ENCODE results near the gene TRIM44. TPM values are rescaled to one million over a fixed set of nuclear protein-coding genes. Genes with fewer than 3 reads are reported as not detected.

The TRIM44 gene
- total RNA-seq, 6 experiments from 2014 or later: 56.7 to 65.0 (median 60.1) TPM

DNA sequence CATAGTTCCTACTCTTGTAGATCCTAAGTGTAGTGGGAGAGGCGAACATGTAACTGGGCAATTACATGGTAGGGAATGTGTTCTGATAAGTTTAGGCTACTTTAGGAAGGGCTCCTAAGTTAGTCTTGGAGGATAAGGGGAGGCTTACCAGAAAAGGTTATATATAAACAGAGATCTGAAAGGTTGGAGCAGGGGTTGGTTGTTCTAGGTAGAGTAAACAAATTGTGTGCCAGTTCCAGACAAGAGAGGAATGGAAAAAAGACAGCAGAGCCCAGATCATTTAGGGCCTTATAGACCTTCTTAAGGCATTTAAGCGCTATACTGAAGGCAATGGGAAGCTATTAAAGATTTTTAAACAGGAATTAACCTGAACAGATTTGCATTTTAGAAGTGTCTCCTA is 74.4 kb downstream of the TRIM44 start:
- Mint-ChIP-seq H3K36me3 (ENCODE audit: low read depth) (peaks cover 30% of the 10 kb centered on the region), H3K4me1 (ENCODE audit: low read depth) (no peaks in the 10 kb centered on the region), H3K4me3 (no peak overlapping the region), H3K27me3 (ENCODE audit: insufficient read depth) (no peaks in the 10 kb centered on the region), H3K27ac (no peak overlapping the region), H3K9me3 (no peaks in the 10 kb centered on the region)
- DNase-seq: no peak
- TF ChIP-seq, protein P1, sequence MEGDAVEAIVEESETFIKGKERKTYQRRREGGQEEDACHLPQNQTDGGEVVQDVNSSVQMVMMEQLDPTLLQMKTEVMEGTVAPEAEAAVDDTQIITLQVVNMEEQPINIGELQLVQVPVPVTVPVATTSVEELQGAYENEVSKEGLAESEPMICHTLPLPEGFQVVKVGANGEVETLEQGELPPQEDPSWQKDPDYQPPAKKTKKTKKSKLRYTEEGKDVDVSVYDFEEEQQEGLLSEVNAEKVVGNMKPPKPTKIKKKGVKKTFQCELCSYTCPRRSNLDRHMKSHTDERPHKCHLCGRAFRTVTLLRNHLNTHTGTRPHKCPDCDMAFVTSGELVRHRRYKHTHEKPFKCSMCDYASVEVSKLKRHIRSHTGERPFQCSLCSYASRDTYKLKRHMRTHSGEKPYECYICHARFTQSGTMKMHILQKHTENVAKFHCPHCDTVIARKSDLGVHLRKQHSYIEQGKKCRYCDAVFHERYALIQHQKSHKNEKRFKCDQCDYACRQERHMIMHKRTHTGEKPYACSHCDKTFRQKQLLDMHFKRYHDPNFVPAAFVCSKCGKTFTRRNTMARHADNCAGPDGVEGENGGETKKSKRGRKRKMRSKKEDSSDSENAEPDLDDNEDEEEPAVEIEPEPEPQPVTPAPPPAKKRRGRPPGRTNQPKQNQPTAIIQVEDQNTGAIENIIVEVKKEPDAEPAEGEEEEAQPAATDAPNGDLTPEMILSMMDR (IDR thresholded peaks at IDR 0.05): no peak

DNA sequence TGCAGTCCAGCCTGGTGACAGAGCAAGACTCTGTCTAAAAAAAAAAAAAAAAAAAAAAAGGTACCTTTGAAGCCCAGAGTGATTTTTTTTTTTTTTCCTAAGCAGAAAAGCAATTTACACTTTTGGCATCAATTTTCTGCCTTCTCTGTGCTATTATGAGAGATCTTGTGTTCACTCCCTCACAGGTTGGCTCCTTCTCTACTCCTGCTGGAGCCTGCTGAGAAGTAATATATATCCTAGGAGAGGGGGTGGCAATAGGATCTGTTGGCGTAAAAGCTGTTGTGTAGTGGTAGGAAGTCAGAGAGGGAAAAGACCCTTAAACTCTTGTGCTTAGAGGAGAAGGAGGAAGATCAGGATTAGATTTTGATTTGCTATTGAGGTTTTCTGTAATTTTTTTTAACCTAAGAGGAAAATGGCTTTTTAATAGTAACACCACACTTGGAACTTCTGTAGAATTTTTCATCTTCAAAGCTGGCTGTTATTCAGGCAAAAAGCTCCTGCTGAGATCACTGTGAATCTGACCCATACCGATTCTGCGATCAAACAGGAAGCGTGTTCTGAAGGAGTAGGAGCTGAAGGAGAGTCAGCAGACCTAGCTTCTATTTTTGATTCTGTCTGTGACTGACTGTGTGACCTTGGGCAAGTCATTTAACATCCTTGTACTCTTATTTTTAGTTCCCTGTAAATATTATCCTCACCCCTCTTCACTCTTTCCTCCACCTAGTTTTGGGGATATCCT is 77.7 kb downstream of the TRIM44 start:
- Mint-ChIP-seq H3K36me3 (ENCODE audit: low read depth) (peaks cover 23% of the 10 kb centered on the region), H3K27me3 (ENCODE audit: insufficient read depth) (no peaks in the 10 kb centered on the region), H3K4me3 (no peak overlapping the region), H3K27ac (no peak overlapping the region), H3K4me1 (ENCODE audit: low read depth) (no peaks in the 10 kb centered on the region), H3K9me3 (no peaks in the 10 kb centered on the region)
- TF ChIP-seq, protein P1 (IDR thresholded peaks at IDR 0.05): no peak
- DNase-seq: no peak

DNA sequence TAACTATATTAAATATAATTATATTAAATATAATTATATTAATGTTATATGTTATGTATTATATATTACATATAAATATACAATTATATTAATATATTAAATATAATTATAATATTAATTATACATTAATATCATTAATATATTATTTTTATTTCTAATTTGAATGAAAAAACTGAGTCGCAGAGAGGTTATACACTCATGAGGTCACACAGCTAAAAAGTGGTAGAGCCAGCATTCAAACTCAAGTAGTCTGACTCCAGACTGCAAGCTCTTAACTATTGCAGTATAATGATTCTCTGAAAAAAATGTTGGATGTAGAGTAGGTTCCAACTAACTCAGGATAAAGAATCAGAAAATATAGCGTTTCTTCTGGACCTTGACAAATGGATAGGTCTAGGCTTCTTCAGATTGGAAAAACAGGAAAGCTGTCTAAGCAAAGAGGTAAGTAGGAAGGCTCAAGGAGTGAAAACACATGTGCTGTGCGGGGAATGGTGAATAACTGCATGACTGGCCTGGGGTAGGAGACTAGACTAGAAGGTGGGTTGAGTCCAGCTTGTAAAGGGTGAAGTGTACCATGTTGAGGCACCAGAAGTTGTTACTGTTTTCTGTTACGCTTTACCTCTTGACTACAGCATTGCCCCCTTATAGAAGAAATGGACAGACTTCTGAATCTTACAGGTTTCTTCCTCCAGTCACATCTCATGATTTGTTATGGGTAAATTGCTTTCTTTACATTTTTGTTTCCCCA is 80.3 kb downstream of the TRIM44 start:
- Mint-ChIP-seq H3K4me1 (ENCODE audit: low read depth) (peaks cover 14% of the 10 kb centered on the region), H3K4me3 (no peak overlapping the region), H3K27me3 (ENCODE audit: insufficient read depth) (no peaks in the 10 kb centered on the region), H3K9me3 (no peaks in the 10 kb centered on the region), H3K36me3 (ENCODE audit: low read depth) (peaks cover 23% of the 10 kb centered on the region), H3K27ac (no peak overlapping the region)
- DNase-seq: no peak
- TF ChIP-seq, protein P1 (IDR thresholded peaks at IDR 0.05): no peak

DNA sequence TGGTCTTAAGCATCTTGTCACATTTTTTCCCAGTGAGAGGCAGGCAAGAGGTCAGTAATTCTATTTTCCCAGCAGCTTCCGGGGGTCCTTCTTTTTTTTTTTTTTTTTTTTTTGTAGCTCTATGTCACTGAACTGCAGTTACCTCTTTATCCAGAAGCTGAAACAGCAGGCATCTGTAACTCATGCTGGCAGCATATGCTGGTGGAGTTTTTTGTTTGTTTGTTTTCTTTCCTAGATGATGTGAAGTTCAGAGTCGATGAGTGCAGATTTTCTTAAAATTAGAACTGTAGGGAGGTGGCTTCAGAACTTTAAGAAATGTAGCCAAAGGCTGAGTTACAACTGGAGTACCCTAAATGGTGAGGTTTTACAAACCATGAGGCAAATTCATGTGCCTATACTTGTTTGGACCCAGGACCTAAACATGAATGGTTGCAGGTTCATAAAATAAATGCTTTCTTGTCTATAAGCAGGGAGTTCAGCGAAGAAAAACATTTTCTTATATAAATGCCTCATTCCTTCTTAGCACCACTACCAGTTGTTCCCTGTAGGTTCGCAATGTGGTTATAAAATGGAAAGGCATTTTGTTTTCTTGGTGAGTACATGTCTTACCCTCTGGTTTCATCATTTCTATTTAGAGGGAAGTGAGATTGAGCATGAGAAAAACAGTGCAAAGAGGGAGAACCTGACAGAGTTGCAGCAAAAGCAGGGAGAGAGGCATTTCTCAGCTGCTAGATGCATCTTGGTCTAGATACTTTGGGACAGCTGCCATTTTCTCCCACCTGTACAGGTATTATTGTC is 84.0 kb downstream of the TRIM44 start:
- no peaks in the 10 kb centered on the region for H3K9me3 Mint-ChIP-seq

DNA sequence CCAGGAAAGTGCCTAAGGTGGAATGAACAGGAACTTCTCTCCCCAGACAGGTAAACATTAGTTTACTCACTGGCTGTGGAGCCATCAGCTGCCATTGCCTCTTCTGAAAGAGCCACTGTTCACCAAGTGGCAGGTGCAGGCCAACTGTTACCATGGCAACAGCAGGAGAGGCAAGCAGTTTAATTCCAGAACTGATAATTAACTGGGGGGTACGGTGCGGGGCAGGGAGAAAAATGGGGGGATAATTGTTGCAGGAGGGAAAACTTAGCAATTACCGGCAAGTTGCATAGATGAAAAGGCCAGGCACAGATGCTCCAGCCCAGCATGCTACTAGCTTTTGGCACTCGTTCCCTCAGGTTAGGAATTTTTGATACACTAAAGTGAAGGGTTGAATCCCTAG is 85.1 kb downstream of the TRIM44 start:
- H3K36me3 Mint-ChIP-seq (ENCODE audit: low read depth): peaks cover 10% of the 10 kb centered on the region; the same call in 1 of the 2 replicates
- H3K27me3 Mint-ChIP-seq (ENCODE audit: insufficient read depth): no peaks in the 10 kb centered on the region
- H3K27ac Mint-ChIP-seq: no peak overlapping the region
- H3K4me3 Mint-ChIP-seq: no peak overlapping the region
- no peak for DNase-seq
- TF ChIP-seq, protein P1 (IDR thresholded peaks at IDR 0.05): no peak
- no peaks in the 10 kb centered on the region for H3K9me3 Mint-ChIP-seq
- H3K4me1 Mint-ChIP-seq (ENCODE audit: low read depth): peaks cover 39% of the 10 kb centered on the region

More for the DNA sequence above, 84.0 kb downstream of the TRIM44 start:
- no peak overlapping the region for H3K27ac Mint-ChIP-seq
- no peak for DNase-seq
- H3K27me3 Mint-ChIP-seq (ENCODE audit: insufficient read depth): no peaks in the 10 kb centered on the region
- TF ChIP-seq, protein P1 (IDR thresholded peaks at IDR 0.05): no peak
- H3K4me1 Mint-ChIP-seq (ENCODE audit: low read depth): peaks cover 28% of the 10 kb centered on the region
- H3K36me3 Mint-ChIP-seq (ENCODE audit: low read depth): peaks cover 10% of the 10 kb centered on the region; the same call in 1 of the 2 replicates
- no peak overlapping the region for H3K4me3 Mint-ChIP-seq

Data from HFFc6 (cell line).